GM19324 (cell line): ENCODE data around the gene ELP5.

Source experiments
- ATAC-seq: cut with Tn5 transposase; IDR thresholded peaks from one replicate; pipeline ENCODE4 v1.9.1; 2021; ENCODE audit warnings: mild to moderate bottlenecking, moderate library complexity; ENCODE audit not compliant: unreplicated experiment, low FRiP score

ELP5 gene

GRCh38 chr17:7252176-7253043 lies at the start of gene ELP5:
ELP5 (plus strand) TSS chr17:7252215; CDS start chr17:7252551, 336 bp downstream.
- peak; percentile 60 for ATAC-seq

DNA sequence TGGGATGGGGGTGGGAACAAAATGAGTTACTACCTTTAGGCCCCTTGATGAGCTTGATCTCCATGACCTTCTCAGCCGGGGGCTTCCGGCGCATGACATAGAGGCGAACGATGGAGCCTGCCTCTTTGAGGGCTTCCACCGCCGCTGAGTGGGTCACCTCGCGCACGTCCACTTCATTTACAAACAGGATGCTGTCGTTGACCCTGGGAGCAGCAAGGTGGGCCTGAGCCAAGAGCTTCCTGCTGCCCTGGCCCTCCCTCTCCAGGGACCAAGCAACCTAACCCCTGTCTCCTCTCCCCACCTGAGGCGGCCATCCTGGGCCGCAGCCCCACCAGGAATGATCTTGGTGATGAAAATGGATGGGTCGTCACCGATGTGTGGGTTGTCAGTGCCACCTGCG lies 48.6 kb upstream of the ELP5 start:
- no peak for ATAC-seq

DNA sequence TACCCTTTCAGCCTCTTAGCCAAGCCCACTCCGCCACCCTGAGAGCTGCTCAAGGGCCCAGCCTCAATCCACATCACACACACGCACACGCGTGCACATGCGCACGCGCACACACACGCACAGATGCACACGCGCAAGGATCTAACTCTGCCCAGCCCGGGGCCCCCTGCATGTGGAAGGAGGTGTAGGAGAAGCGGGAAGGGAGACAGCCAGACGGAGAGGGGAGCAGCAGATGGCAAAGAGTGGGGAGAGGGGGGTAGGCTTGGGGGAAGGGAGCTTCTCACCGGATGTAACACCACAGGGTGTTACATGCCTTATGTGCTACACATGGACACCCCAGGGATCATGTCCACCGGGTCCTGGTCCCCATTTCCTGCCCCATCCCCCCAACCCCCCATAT lies 47.7 kb upstream of the ELP5 start:
- no peak for ATAC-seq

GRCh38 chr17:7204828-7205461 lies 47.1 kb upstream of the ELP5 start:
- peak; percentile 75 for ATAC-seq

- ATAC-seq: no peak
Measured at GRCh38 chr17:7205561-7205960, 46.5 kb upstream of the ELP5 start.

DNA sequence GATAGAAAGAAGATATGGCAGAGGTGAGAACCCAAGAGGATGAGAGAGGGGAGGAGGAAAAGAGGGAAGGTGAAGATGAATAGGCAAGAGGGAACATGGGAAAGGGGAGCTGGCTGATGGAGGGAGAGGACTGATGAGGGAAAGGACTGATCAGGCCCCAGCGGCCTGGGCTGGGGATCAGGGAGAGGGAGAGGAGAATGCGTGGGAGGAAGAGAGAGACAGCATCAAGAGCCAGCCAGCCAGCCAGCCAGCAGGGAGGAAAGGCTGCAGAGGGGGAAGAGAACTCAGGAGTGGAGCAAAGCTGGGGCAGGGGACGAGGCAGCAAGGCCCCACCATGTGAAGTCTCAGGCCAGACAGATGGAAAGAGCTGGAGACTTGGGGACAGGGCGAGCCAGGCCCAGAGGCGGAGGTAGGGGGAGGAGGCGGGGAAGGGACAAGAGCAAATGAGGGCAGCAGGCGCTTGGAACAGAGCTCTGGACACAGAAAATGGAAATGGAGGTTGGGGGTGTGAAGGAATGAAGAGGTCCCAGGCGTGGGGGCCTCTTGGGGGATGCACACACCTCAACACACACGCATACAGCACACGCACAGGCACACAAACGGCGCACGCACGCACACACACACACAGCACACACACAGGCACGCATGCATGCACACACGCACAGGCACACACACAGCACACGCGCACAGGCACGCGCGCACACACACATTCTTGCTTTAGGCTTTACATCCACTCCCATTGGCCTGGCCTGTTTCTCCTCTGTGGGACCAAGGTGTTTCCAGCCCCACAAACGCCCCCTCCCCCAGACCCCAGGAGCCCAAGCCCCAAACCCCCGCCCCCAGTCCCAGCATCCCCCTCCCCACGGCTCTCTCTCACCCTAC lies 44.7 kb upstream of the ELP5 start:
- no peak for ATAC-seq

GRCh38 chr17:7208027-7208571 lies 43.9 kb upstream of the ELP5 start:
- no peak for ATAC-seq

GRCh38 chr17:7208754-7209460 lies 43.1 kb upstream of the ELP5 start:
- no peak for ATAC-seq

GRCh38 chr17:7211491-7212273 lies 40.3 kb upstream of the ELP5 start:
- no peak for ATAC-seq

GRCh38 chr17:7213895-7214299 lies 38.1 kb upstream of the ELP5 start:
- ATAC-seq: no peak

DNA sequence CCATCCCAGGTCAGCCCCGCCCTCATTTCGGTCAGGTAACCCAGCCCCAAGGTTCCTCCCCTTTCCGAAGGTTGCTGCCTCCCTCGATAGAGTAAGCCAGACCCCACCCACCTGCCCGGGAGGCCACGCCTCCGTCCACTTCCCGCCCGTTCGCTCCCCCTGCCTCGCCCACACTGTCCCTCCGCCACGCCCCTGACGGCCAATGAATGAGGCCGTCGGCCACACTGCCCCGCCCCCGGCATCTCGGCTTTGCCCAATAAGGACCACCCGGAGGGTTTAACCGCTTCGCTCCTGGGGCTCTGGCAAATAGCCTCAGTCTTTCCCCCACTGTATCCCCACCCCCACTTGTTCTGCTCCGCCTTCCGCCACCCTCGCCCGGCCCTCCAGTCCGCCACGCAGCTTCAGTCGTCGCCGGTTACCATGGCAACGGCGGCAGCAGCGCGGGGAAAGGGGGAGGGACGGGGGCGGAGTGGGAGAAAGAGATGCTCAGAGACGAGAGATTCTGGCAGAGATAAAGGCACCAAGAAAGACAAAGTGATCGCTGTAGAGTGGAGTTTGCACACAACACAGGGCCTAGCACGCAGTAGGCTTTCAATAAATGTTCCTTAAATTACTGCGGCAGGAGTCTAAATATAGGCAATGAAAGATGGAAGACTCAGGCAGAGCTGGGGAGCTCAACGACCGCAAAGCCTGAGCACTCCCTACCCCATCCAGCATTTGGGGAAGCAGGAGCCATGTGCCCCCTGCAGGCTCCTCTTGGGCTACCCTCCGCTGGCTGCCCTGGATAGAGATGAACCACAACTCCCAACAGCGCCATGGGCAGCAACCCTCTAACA lies 37.5 kb upstream of the ELP5 start:
- ATAC-seq: peak; percentile 83

- ATAC-seq: no peak
Measured at GRCh38 chr17:7215136-7215638, 36.8 kb upstream of the ELP5 start.

DNA sequence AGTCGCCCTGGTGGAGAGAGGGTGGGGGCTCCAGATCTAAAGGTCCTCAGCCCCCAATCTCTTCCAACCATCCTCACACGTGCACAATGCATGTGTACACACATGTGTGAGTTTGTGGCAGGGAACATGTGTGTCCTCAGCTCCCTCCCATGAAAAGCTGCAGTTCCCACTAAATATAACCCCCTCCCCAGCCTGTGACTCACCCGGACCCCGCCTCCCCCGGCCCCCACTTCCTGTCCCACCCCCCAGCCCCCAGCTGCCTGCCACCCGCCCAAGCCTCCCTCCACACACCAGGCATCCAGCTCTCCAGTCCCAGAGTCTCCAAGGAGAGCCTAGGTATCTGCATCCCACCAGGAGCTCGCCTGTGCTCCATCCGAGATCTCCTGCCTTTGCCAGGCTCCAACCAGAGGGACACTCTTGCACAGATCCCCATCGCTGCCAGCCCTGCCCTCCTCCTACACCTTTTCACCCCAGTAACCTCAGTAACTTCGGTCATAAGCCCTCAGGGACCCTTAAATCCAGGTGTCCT lies 36.3 kb upstream of the ELP5 start:
- no peak for ATAC-seq

GRCh38 chr17:7216242-7217112 lies 35.5 kb upstream of the ELP5 start:
- ATAC-seq: no peak

DNA sequence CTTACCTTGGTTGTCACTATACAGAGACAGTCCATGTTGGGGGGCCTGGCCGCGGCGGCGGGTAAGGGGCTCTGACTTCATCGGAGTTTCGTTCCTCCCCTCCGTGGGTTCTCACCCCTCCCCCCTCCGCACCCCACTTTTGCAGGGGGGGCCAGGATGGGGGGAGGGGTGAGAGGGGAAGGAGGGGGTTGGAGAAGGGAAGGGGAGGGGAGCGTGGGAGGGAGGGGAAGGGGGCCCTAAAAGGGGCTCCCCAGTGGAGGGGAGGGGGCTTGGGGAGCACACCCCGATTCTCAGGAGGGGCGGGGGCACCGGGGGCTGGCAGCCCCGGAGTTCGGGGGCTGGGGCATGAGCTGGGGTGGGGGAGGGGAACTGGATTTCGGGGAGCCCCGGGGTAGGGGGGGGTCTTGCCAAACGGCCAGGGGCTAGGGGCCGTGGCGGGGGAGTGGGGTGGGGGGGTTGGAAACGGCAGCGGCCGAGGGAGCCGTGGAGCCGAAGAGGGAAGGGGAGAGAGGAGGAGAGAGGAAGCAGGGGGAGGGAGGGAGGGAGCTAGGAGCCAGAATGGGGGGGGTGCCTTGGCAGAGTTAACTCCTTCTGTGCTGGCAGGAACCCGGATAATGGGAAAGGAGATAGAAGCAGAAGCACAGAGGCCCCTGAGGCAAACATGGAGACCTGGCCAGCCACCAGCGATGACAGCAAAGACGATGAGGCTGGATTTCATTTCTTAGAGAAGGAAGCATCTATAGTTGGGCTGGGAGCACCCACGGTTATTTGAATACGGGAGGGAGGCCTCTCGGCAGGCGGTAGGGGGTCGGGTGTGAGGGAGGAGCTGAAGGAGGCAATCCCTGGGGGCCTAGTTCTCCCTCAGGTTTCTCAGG lies 34.7 kb upstream of the ELP5 start:
- ATAC-seq: no peak

- ATAC-seq: no peak
Measured at GRCh38 chr17:7218166-7218565, 33.8 kb upstream of the ELP5 start.
